Right lobe of liver (tissue), 6 donors: ENCODE measurements around the gene PLGRKT. TPM values are rescaled to one million over a fixed set of nuclear protein-coding genes. Genes with fewer than 3 reads are reported as not detected.

Experiments
- ATAC-seq, 4 donors: fragments of 200-7000 bp; cut with Tn5 transposase; one replicate each; pipeline ENCODE4 v1.9.1; 2020; ENCODE audit warnings: mild to moderate bottlenecking in 4 of 4, moderate library complexity in 4 of 4
- DNase-seq, 3 donors: peaks; one replicate each; pipeline ENCODE4 v3.0.0-alpha.2; 2020
- H3K27ac ChIP-seq, 3 donors: fragments of 200-600 bp; one replicate each; pipeline ENCODE4 v1.8.0; 2022
- H3K27me3 ChIP-seq, 2 donors: fragments of 200-600 bp; one replicate each; pipeline ENCODE4 v1.8.0; 2022
- H3K36me3 ChIP-seq, 4 donors: fragments of 200-600 bp; sonication (generic) in 1 of 4; one replicate each; pipeline versions ENCODE4 v1.5.1 to v1.8.0; 2017 to 2022; ENCODE audit warnings: control low read depth in 1 of 4
- H3K4me1 ChIP-seq, 4 donors: fragments of 200-600 bp; sonication (generic) in 1 of 4; one replicate each; pipeline versions ENCODE4 v1.5.1 to v1.8.0; 2017 to 2022; ENCODE audit warnings: control low read depth in 1 of 4
- H3K4me3 ChIP-seq, 3 donors: fragments of 200-600 bp; one replicate each; pipeline ENCODE4 v1.8.0; 2022
- H3K9me3 ChIP-seq, 4 donors: fragments of 200-600 bp; sonication (generic) in 1 of 4; one replicate each; pipeline versions ENCODE4 v1.5.1 to v1.8.0; 2017 to 2022; ENCODE audit warnings: control low read depth in 1 of 4
- CTCF ChIP-seq, 4 donors: fragments of 200-600 bp in 3 of 4; fragments of 450-650 bp in 1 of 4; IDR thresholded peaks; one replicate each; pipeline versions ENCODE4 v1.5.1 to v1.8.0; 2016 to 2022; ENCODE audit warnings: antibody characterized with exemption in 4 of 4, mild to moderate bottlenecking in 2 of 4
- POLR2A ChIP-seq: fragments of 450-650 bp; IDR thresholded peaks from one replicate; pipeline ENCODE4 v1.6.1; 2017; ENCODE audit warnings: antibody characterized with exemption, mild to moderate bottlenecking
- WGBS: methylation state at CpG from one replicate; pipeline ENCODE4 v1.1.6; 2018; ENCODE audit warnings: low coverage, low lambda C conversion rate; ENCODE audit not compliant: insufficient coverage; ENCODE audit errors: missing lambda C conversion rate; 5-methylcytosine and 5-hydroxymethylcytosine counted together
- intact Hi-C, 2 donors: fragments of 100-400 bp; cut with DNase I; formaldehyde crosslinking; loops; one replicate each; pipeline versions ENCODE4 v1.11.2 to v1.14.1; 2022
- small RNA-seq, 2 experiments: library from RNA; depleted of rRNA; stranded (forward); fragments of <200 nt; gene quantifications; one replicate each; pipeline ENCODE3, GENCODE V24; 2016
- total RNA-seq, 6 experiments: library from RNA; depleted of rRNA in 2 of 6; stranded (reverse); fragments of >200 nt in 2 of 6; fragmentation: NEBNext Ultra II Directional in 3 of 6; extraction: Animal tissue kit (Norgen Biotek cat#: 25700) in 3 of 6; gene quantifications; one replicate each; pipeline versions ENCODE4 v1.1.0 to v1.2.4, GENCODE V29; 2016 to 2023
- donor health status: DM: no; HTN: yes; CAD: no.
- donor health status: DM: no; HTN: no; CAD: no.
- donor health status: DM: no; HTN: no; CAD: no.
- donor health status: DM: no; HTN: yes; CAD: no.
- donor health status: DM: no; HTN: yes; CAD: no.

PLGRKT gene
- total RNA-seq, 6 experiments from 2014 or later: 7.3 to 14.4 (median 11.4) TPM

DNA sequence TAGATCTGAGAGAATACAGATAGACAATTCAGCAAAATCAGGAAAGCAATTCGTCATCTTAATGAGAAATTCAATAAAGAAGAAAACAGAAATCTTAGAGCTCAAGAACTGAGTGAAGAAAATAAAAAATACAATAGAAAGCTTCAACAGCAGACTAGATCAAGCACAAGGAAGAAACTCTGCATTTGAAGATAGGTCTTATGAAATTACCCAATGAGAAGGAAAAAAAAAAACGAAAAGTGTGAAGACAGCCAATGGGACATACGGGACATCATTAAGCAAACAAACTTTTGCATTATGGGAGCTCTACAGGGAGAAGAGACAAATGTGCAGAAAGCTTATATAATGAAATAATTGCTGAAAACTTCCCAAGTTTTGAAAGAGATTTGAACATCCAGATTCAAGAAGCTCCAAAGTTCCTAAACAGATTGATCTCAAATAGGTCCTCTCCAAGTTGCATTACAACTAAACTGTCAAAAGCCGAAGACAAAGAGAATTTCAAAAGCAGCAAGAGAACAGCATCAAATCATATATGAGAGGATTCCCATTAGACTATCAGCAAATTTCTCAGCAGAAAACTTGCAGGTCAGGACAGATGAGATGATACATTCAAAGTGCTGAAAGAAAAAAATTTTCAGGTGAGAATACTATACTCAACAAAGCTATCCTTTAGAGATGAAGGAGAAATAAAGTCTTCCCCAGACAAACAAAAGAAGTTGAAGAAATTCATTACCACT lies 122.4 kb downstream of the PLGRKT start:
- intact Hi-C loops: no loop called here
- 57% methylated on average over 4 of the region's 4 CpGs for WGBS
- H3K27me3 ChIP-seq: no peaks in the 10 kb centered on the region
- TF ChIP-seq CTCF (IDR thresholded peaks at IDR 0.05): no peak
- TF ChIP-seq POLR2A: no peak
- H3K4me1 ChIP-seq: no peaks in the 10 kb centered on the region
- no peaks in the 10 kb centered on the region for H3K9me3 ChIP-seq
- ATAC-seq (no peak), DNase-seq (no peak)
- no peaks in the 10 kb centered on the region for H3K36me3 ChIP-seq
- H3K27ac ChIP-seq: no peak overlapping the region
- no peak overlapping the region for H3K4me3 ChIP-seq

DNA sequence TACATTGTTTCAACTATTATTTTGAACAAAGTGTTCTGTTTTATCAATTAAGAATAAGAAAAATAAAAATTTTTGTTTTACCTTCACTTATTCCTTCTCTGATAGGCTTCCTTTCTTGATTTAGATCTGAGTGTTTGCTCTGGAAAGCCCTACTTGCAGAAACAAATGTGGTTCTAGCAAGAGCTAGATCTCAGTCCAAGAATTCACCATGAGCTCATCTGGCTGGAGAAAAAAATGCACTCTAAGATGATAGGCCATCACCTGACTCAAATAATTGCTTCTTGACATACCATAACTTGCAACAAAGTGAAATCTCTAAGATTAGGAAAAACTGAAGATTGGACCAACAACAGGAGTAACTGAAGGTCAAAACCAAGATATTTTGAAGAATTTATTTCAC lies 126.9 kb downstream of the PLGRKT start:
- intact Hi-C loops: no loop called here
- Histone ChIP-seq H3K9me3 (no peaks in the 10 kb centered on the region), H3K27ac (no peak overlapping the region), H3K36me3 (no peaks in the 10 kb centered on the region), H3K27me3 (no peaks in the 10 kb centered on the region), H3K4me3 (no peak overlapping the region), H3K4me1 (no peaks in the 10 kb centered on the region)
- DNase-seq: no peak
- TF ChIP-seq POLR2A (no peak), CTCF (IDR thresholded peaks at IDR 0.05) (no peak)
- no peak for ATAC-seq

Small RNA genes within 50 kb of the gene (small RNA-seq; reads per million reads assigned to genes)
- gene AL135786.1 (0 reads per million in 2 experiments), gene HMGN2P31 (0 reads per million in 2 experiments)

Other genes starting within 250 kb of the PLGRKT start
- gene INSL4, start 206.5 kb downstream of the PLGRKT start, total RNA-seq: not detected
- not detected for gene RLN2, start 133.2 kb downstream of the PLGRKT start, total RNA-seq
- gene RLN1, start 98.0 kb downstream of the PLGRKT start, total RNA-seq: not detected
- gene CD274, start 12.6 kb upstream of the PLGRKT start, total RNA-seq: 1 to 10 TPM in 4 of 6 experiments, under 1 TPM in 2; 0.87 to 3.7 (median 1.5) TPM
- gene PDCD1LG2, start 72.6 kb upstream of the PLGRKT start, total RNA-seq: 1 to 10 TPM in 4 of 6 experiments, under 1 TPM in 2; 0.49 to 2.4 (median 1.1) TPM
- gene RIC1, start 191.2 kb upstream of the PLGRKT start, total RNA-seq: 10 to 100 TPM in 5 of 6 experiments, 1 to 10 TPM in 1; 9.7 to 18.4 (median 10.5) TPM